Lower leg skin (tissue), 4 donors: ENCODE measurements around the gene TRDN. TPM values are rescaled to one million over a fixed set of nuclear protein-coding genes. Genes with fewer than 3 reads are reported as not detected.

ENCODE experiments used
- DNase-seq, 2 donors: peaks; one replicate each; pipeline ENCODE4 v3.0.0-alpha.2; 2019; ENCODE audit warnings: low spot score in 2 of 2
- H3K4me3 ChIP-seq: fragments of 200-600 bp; sonication (generic); 2 replicates; pipeline ENCODE4 v1.5.1; 2017; ENCODE audit warnings: mild to moderate bottlenecking, low read depth; ENCODE audit not compliant: poor library complexity, severe bottlenecking
- POLR2A ChIP-seq, 2 donors: fragments of 450-650 bp; IDR thresholded peaks; one replicate each; pipeline ENCODE4 v1.6.1; 2016 to 2017; ENCODE audit warnings: antibody characterized with exemption in 2 of 2, mild to moderate bottlenecking in 1 of 2, moderate library complexity in 1 of 2
- WGBS, 2 donors: methylation state at CpG; one replicate each; pipeline ENCODE4 v1.1.5; 2018; 5-methylcytosine and 5-hydroxymethylcytosine counted together
- intact Hi-C: fragments of 100-400 bp; cut with DNase I; formaldehyde crosslinking; loops from one replicate; pipeline ENCODE4 v1.15.0; 2023; ENCODE audit warnings: low total_unique reads
- total RNA-seq, 4 donors: library from RNA; depleted of rRNA; stranded (reverse); fragments of >200 nt; gene quantifications; one replicate each; pipeline ENCODE4 v1.1.0, GENCODE V29; 2016
- TF ChIP-seq, protein P1 (sequence below), 3 donors: fragments of 450-650 bp; IDR thresholded peaks; one replicate each; pipeline ENCODE4 v1.5.1; 2016; ENCODE audit warnings: antibody characterized with exemption in 3 of 3, mild to moderate bottlenecking in 3 of 3, moderate library complexity in 2 of 3

Gene TRDN
- total RNA-seq, 4 donors from 2014 or later, result 0.06 TPM; not detected in 3

DNA sequence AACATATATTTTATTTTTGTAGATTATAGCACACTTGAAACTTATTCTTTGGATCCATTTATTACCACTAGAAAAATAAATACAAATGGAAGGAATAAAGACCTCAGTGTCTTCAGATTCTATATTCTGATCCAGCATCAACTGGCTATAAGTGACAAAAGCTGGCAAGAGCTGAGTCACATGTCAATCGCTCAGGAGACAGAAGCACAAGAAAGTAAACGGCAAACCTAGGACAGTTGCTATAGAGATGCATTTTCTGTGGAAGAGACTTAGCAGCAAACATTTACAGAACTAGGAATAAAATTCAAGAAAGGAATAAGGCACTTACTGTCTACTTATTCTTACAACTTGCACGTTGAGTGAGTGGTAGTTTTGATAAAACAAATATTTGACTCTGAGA, 410.4 kb downstream of the TRDN start:
- TF ChIP-seq, protein P1, sequence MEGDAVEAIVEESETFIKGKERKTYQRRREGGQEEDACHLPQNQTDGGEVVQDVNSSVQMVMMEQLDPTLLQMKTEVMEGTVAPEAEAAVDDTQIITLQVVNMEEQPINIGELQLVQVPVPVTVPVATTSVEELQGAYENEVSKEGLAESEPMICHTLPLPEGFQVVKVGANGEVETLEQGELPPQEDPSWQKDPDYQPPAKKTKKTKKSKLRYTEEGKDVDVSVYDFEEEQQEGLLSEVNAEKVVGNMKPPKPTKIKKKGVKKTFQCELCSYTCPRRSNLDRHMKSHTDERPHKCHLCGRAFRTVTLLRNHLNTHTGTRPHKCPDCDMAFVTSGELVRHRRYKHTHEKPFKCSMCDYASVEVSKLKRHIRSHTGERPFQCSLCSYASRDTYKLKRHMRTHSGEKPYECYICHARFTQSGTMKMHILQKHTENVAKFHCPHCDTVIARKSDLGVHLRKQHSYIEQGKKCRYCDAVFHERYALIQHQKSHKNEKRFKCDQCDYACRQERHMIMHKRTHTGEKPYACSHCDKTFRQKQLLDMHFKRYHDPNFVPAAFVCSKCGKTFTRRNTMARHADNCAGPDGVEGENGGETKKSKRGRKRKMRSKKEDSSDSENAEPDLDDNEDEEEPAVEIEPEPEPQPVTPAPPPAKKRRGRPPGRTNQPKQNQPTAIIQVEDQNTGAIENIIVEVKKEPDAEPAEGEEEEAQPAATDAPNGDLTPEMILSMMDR (IDR thresholded peaks at IDR 0.05), result no peak
- TF ChIP-seq POLR2A (IDR thresholded peaks at IDR 0.05), result no peak
- WGBS, 2 donors, result 56 to 69% methylated on average over 3 of the region's 3 CpGs
- no peak for DNase-seq
- intact Hi-C loops, result no loop called here
- no peak overlapping the region for H3K4me3 ChIP-seq

DNA sequence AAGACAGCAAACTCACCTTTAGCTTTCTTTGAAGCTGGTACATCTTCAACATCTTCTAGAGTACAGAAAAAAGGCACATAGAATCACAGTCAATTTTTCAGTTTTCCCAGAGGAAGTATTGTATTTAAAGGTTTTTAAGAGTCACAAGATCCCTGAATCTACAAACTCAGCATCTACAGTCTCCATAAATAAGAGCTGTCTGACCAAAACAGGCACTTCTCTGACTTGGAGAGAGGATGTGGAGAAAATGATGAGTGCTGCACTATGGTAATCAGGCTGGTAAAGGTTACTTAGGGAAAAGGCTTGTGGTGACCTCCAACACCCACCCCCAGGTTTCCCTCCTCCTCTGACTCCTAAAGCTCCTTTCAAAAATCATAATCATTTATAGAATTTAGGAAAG, 412.7 kb downstream of the TRDN start:
- intact Hi-C loops, result no loop called here
- H3K4me3 ChIP-seq, result no peak overlapping the region
- no peak for DNase-seq
- TF ChIP-seq, protein P1 (IDR thresholded peaks at IDR 0.05), result no peak
- TF ChIP-seq POLR2A (IDR thresholded peaks at IDR 0.05), result no peak

DNA sequence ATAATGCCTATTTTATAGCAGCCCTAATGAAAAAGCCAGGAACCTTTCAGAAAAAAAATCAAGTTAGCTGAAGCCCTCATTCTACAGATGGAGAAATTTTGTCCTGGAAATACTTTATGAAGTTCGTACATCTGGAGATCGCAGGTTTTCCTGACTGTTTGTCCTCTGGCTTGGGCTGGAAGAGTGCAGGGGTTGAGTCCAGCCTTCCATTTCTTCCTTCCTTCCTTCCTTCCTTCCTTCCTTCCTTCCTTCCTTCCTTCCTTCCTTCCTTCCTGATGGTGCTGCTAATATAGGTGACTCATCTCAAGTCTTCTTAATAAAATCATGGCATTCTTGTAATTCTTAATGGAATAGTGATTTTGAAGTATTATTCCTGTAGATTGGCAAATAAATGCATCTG, 413.3 kb downstream of the TRDN start:
- intact Hi-C loops, result no loop called here
- no peak for TF ChIP-seq POLR2A (IDR thresholded peaks at IDR 0.05)
- TF ChIP-seq, protein P1 (IDR thresholded peaks at IDR 0.05), result no peak
- WGBS, 2 donors, result 92 to 94% methylated on average over 2 of the region's 2 CpGs
- no peak for DNase-seq
- H3K4me3 ChIP-seq, result no peak overlapping the region

DNA sequence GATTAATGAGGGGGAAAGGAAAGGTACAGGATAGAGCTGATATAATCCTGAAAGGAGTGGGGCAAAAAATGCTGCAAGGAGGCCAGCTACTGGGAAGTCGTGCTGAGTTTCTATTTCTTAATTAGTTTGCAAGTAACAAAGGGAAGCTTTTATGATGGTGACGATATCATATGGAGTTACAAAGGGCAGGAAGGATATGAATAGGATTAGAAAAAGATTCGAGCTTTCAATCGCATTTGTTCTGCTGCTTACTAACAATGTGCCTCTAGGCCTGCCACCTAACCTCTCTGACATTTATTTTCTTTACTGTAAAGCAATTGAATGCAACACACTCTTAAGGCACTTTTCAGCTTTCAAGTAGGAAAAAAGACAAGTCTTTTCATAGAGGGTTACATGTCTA, 421.5 kb downstream of the TRDN start:
- no peak for DNase-seq
- intact Hi-C loops, result no loop called here
- no peak for TF ChIP-seq POLR2A (IDR thresholded peaks at IDR 0.05)
- TF ChIP-seq, protein P1 (IDR thresholded peaks at IDR 0.05), result no peak
- H3K4me3 ChIP-seq, result no peak overlapping the region
- 45 to 54% methylated on average over 4 of the region's 4 CpGs for WGBS, 2 donors

DNA sequence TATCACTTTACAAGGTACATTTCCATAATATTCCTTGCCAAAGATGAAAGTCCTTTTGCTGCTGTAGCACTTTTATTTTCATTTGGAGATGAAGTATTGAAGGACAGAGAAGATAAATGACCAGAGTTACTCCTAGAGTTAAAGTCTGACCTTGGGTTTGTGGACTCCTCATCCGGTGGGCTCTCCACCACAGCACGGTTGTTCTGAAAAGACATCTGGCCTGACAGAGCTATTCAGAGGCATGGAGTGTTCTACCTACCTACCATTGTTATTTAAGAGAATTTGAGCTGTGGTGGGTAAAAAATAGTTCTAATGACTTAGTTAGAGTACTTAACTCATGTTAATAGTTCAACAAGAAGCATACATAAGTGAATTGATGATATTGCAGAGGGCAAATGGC, 422.3 kb downstream of the TRDN start:
- 79 to 82% methylated on average over 2 of the region's 2 CpGs for WGBS, 2 donors
- TF ChIP-seq, protein P1 (IDR thresholded peaks at IDR 0.05), result no peak
- no peak for TF ChIP-seq POLR2A (IDR thresholded peaks at IDR 0.05)
- intact Hi-C loops, result no loop called here

DNA sequence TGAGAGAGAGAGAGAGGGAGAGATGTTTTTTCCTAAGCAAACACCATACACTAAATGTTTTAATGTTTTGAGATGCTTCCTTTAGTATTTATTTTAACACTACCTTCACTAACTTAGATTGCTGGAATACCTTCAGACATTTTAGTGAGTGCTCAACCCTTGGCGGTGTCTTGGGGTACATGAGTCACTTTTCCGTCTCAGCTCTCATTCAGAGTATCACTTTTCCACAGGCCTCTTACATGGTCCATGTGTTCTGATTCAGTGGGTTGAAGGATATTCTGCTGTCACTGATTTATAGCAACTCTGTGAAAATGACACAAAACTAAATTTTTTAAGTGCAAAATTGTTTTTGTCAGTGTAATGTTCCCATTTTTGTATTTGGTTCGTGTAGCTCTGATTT, 422.8 kb downstream of the TRDN start:
- no peak for DNase-seq
- intact Hi-C loops, result no loop called here
- no peak for TF ChIP-seq POLR2A (IDR thresholded peaks at IDR 0.05)
- TF ChIP-seq, protein P1 (IDR thresholded peaks at IDR 0.05), result no peak
- WGBS, 2 donors, result 87 to 92% methylated on average over 3 of the region's 3 CpGs
- H3K4me3 ChIP-seq, result no peak overlapping the region

More for the DNA sequence above, 422.3 kb downstream of the TRDN start:
- no peak overlapping the region for H3K4me3 ChIP-seq
- DNase-seq, result no peak
